Stimulated activated CD4-positive, alpha-beta T cell treated with anti-CD3 and anti-CD28 coated beads, Interleukin-4, amount 100 ng/mL, for 24 hours (primary cell): ENCODE measurements around the gene SLC35G2.
"Not testable (repeated sequence)": the region's sequence is repeated elsewhere in the genome, so short reads cannot be mapped to it uniquely, and the experiment has no call there.

Experiments used
- DNase-seq: peaks from one replicate; pipeline ENCODE4 v3.0.0-alpha.2; 2020

SLC35G2 gene

DNA sequence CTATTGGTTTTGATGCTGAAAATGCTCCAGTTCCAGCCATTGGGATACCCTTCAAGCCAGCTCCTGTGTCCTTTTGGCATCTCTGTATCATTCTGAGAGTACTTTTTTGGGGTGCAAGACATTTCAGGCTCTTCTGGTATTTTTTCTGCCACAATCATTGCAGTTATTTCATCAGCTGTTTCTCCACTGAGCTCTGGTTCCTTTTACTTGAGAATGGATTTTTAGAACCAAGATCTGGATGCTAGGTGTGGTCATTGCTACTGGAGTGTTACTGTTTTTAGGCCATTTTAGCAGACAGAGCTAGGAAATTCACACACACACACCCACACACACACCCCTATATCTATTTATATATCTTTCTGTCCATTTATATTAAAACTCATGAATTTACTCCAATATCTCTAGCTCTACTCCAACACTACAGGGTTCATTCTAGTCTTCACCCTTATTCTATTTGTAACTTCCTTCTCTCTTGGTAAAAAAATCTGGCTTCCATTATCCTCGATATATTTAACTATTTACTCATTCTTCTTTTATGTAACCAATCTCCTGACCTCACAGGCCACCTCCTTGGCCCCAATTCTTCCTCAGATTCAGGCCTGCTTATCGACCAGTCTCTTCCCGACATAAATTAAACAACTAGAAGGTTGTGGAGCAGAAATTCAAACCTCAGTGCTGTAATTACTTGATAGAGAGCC lies 17.0 kb downstream of the SLC35G2 start:
- DNase-seq, result no peak

DNA sequence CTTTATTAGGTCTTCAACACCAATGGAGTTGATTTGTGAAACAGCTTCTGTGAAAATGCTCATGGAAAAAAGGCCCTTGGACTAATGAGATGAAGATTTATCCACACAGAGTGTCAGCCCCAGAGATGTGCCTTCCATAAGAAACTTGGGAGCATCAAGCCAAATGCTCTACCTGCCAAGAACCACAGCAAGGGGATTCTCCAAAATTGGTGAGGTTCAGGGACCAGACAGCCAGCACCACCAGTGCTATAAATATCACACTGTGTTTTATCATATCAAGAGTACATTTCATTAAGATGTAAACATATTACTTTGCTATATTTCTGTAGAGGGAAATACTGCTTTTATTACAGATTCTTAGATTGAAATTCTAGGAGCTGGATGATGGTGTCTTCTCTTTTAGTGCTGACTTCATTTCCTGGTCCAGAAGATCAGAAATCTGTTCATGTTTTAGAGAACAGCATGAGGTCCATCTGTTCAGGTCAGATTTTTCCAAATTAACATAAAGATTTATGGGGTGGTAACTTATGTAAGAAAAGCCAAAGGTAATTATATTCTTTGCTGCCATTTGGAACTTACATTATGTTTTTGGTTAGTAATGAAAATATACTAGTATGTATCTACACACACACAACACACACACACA lies 17.7 kb downstream of the SLC35G2 start:
- no peak for DNase-seq

GRCh38 chr3:136838641-136839555 lies 20.0 kb downstream of the SLC35G2 start:
- DNase-seq, result no peak

GRCh38 chr3:136839556-136839931 lies 20.6 kb downstream of the SLC35G2 start:
- no peak for DNase-seq

DNA sequence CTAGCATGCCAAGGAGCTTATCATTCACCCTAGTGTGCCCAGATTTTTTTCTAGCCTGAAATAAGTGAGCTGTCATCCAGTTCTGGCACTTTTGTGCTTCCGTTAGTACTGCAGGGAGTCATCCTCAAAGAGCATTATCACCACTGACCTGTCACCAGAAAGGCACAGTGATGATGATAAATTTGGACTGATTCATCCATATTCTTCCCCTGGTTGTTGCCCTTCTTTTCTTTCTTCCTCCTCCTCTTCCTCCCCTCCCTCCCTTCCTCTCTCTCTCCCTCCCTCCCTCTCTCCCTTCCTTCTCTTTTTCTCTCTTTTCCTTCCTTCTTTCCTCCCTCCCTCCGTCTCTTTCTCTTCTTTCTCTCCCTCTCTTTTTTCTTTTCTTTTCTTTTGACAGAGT lies 21.3 kb downstream of the SLC35G2 start:
- no peak for DNase-seq

DNA sequence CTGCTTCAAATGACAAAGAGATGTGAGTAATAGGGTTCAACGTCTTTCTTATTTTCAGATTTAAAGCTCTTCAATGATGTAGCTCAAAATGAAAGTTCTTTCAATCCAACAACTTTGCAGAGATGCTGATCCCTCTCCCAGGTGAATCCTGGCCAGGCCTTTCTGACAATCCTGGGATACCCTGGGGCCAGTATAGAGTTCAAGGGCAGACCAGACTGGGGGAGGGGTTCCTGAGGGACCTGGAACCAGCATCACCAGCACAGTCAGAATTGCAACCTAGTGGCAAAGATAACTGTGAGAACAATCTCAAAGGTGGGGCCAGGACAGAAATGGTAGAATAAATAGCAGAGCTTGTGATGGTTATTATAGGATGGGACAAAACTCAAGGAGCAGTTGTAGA lies 23.4 kb downstream of the SLC35G2 start:
- no peak for DNase-seq

DNA sequence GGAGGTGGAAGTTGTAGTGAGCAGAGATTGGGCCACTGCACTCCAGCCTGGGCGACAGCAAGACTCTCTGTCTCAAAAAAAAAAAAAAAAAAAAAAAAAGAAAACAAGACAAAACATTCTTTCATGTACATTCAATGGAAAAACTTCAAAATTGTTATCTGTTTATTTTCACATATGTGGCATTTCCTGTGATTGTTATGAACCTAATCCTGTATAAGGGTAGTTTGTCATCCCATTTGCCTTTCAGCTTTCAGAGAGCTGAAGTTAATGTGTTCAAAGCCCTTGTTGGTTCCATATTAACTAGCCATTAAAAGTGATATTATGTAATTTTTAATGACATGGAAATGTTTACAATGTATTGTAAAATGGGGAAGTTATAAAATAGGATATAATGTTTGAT lies 25.8 kb downstream of the SLC35G2 start:
- no peak for DNase-seq

DNA sequence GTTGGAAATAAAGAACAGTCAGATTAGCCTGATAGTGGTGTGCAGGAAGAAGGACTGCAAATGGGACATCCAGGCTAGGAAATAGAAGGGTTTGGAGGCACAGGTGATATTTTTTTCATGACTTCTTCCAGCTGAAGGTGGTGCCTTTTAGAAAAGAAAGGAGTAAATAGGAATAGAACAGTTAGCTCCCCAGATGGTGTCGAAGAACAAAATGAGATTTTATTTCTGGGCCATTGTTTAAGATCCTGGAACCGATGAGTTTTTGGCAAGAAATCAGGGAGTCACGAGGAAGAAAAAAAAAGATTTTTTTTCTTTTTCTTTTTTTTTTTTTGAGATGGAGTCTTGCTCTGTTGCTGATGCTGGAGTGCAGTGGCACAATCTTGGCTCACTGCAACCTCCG lies 33.3 kb downstream of the SLC35G2 start:
- DNase-seq, result no peak

GRCh38 chr3:136856665-136857064 lies 37.7 kb downstream of the SLC35G2 start:
- DNase-seq, result no peak

GRCh38 chr3:136858381-136858780 lies 39.5 kb downstream of the SLC35G2 start:
- DNase-seq, result no peak

GRCh38 chr3:136860541-136860940 lies 41.6 kb downstream of the SLC35G2 start:
- no peak for DNase-seq

DNA sequence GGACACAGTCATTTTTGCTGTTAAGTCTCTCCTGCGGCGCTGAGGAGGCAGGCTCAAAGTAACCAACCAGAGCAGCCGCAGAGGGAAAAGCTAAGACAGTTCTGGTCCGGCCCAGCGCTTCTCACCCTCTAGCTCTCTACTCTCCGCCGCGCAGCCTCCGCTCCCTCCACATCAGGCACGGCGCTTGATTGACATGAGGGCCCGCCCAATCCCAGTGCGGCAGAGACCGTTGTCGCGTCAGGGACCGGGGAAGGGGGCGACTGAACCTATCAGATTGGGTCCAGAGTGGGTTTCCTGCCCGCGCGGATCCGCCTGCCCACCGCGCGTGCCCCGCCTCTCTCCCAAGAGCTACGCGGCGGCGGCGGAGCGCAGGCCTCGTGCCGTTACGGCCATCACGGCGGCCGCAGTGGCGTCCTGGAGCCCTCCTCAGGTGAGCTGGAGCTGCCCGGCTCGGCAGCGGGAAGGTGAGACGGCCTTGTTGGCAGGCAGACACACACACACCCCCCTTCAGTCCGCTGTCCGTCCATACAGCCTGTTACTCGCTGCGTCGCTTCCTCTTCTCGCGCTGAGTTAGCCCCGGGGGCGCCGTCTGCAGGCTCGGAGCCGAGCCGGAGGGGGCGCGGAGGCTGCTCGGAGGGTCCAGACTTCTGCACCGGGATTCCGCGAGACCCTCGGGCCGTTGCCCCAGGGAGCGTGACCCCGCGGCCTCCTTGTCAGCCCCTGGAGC lies 43.1 kb downstream of the SLC35G2 start, which contains the start of gene NCK1:
TSS of gene NCK1 (plus strand) at position 319 of the 727 bp plus-strand sequence. CDS start 65,794 bp downstream, outside the sequence.
- peak; percentile 99 for DNase-seq

- peak; percentile 40 for DNase-seq
Measured at GRCh38 chr3:136862617-136863322, 43.8 kb downstream of the SLC35G2 start.

DNA sequence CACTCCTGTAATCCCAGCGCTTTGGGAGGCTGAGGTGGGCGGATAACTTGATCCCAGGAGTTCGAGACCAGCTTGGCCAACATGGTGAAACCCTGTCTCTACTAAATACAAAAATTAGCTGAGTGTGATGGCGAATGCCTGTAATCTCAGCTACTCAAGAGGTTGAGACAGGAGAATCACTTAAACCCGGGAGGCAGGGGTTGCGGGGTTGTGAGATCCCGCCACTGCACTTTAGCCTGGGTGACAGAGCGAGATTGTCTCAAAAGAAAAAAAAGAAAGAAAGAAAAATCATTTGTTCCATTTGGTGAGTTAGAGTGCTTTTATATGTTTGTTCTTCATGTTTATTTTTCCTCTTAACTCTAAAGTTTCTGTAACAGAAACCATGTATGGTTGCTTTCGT lies 50.4 kb downstream of the SLC35G2 start:
- DNase-seq, result no peak

- not testable (repeated sequence) for DNase-seq
Measured at GRCh38 chr3:136872258-136872657, 53.3 kb downstream of the SLC35G2 start.

DNA sequence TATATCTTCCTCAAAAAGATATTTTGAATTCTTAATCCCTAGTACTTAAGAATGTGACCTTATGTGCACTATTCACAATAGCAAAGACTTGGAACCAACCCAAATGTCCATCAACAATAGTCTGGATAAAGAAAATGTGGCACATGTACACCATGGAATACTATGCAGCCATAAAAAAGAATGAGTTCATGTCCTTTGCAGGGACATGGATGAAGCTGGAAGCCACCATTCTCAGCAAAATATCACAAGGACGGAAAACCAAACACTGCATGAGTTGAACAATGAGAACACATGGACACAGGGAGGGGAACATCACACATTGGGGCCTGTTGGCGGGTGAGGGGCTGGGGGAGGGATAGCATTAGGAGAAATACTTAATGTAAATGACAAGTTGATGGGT lies 60.6 kb downstream of the SLC35G2 start:
- not testable (repeated sequence) for DNase-seq

DNA sequence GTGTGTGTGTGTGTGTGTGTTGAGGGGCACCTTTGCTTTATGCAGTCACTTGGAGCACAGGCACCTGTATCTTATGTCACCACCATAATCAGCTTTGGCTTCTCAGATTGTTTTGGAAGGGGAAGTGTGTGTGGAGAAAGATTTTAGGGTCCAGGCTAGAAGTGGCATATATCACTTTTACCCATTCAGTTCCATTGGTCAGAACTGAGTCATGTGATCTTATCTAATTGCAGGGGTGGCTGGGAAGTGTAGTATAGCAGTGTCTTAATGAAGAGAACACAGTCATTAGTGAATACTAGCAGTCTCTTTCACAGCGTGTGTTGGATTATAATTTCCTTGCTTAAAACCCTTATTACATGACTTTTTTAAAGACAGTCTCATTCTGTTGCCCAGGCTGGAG lies 63.6 kb downstream of the SLC35G2 start:
- DNase-seq, result no peak

DNA sequence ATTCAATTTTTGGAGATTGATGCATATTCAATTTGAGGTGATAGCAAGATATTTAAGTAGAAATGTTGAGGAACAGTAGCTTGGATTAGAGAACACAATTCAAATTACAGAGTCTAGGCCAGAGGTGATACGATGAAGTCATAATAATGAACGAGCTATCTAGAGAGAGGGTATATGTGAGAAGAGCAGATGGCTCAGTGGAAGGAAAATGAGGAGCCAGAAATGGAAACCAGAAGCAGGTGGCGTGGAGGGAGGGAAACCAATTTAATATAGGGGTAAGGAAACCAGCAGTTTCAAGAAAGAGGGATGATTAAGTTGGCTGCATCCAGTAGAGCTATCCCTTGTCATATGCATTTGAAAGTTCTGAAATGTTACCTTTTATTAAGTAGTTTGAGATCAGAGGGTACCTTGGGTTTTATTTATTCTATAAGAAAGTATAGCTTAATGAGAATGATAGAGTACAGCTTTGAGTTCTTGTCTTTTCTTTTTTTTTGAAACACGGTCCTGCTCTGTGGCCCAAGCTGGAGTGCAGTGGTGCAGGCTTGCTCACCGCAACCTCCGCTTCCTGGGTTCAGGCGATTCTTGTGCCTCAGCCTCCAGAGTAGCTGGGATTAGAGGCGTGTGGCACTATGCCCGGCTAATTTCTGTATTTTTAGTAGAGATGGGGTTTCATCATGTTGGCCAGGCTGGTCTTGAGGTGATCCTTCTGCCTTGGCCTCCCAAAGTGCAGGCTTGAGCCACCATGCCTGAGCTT lies 65.2 kb downstream of the SLC35G2 start:
- no peak for DNase-seq

DNA sequence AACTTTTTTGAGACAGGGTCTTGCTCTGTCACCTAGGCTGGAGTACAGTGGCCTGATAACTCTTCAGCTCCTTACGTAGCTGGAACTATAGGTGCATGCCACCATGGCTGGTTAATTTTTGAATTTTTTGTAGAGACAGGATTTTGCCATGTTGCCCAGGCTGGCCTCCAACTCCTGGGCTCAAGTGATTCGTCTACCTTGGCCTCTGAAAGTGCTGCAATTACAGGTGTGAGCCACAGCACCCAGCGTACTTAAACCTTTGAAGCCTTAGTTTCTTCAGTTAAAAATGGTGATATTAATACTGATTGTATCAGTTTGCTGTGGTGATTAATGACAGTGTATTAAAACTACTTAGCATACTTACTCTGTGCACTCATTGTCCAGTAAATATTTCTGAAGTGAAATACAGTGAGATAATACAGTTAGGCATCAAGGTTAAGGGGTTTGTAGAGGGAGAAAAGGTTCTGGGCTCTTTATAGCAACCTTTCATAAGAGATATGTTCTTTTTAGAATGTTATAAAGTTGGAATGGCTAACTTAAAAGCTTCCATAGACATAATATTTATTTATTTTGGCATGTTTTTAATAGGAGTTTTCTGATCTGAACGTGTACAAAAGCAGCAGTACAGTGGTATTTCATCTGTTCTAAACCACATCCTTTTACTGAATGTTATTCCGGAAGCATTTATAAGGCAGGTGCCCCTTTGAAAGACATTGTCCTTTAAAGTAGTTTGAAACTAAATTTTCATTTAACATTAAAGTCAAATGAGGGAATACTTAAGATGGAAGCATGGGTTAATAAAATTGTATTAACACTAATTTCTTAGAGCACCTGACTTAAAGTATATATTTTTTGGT lies 66.7 kb downstream of the SLC35G2 start:
- no peak for DNase-seq

GRCh38 chr3:136889947-136890346 lies 71.0 kb downstream of the SLC35G2 start:
- DNase-seq, result no peak
